AG10803 (cell line): Measurements from ENCODE around the gene MTRR.
A peak's percentile ranks its signal among the peaks of the same experiment; 100 is the strongest.
"Not testable (repeated sequence)": the region's sequence is repeated elsewhere in the genome, so short reads cannot be mapped to it uniquely, and the experiment has no call there.

ENCODE experiments used
- DNase-seq: peaks from one replicate; pipeline ENCODE4 v3.0.0; 2010; ENCODE audit warnings: low read depth
- H3K4me3 ChIP-seq: 2 replicates; pipeline ENCODE4 v1.5.1; 2011; ENCODE audit warnings: mild to moderate bottlenecking, low read length, control low read depth
- CTCF ChIP-seq: conservative IDR thresholded peaks from 2 replicates; pipeline ENCODE4 v1.5.1; 2011; ENCODE audit warnings: mild to moderate bottlenecking, low read length, control low read depth, inconsistent platforms

MTRR gene

GRCh38 chr5:7907612-7908011 is 38.7 kb downstream of the MTRR start:
- no peak overlapping the region for H3K4me3 ChIP-seq
- no peak for TF ChIP-seq CTCF
- DNase-seq: no peak

GRCh38 chr5:7908317-7908716 is 39.4 kb downstream of the MTRR start:
- no peak for TF ChIP-seq CTCF
- H3K4me3 ChIP-seq: no peak overlapping the region
- no peak for DNase-seq

- no peak overlapping the region for H3K4me3 ChIP-seq
- no peak for DNase-seq
- TF ChIP-seq CTCF: no peak
Observed at GRCh38 chr5:7910738-7911428, 41.9 kb downstream of the MTRR start.

- H3K4me3 ChIP-seq, DNase-seq: not testable (repeated sequence)
Observed at GRCh38 chr5:7911429-7911771, 42.5 kb downstream of the MTRR start.

GRCh38 chr5:7916171-7916804 is 47.3 kb downstream of the MTRR start:
- DNase-seq: peak; percentile 14
- TF ChIP-seq CTCF: no peak
- H3K4me3 ChIP-seq: no peak overlapping the region

GRCh38 chr5:7917130-7918123 is 48.5 kb downstream of the MTRR start:
- no peak for DNase-seq
- no peak for TF ChIP-seq CTCF
- H3K4me3 ChIP-seq: no peak overlapping the region

GRCh38 chr5:7925961-7926695 is 57.2 kb downstream of the MTRR start:
- H3K4me3 ChIP-seq: no peak overlapping the region
- peak; percentile 4; the same call in 1 of the 2 replicates for TF ChIP-seq CTCF
- DNase-seq: peak; percentile 93
